ENCODE data around the gene OR10J4. TPM values are rescaled to one million over a fixed set of nuclear protein-coding genes. Genes with fewer than 3 reads are reported as not detected.

The OR10J4 gene
- polyA plus RNA-seq, 1 donor (not counting 4 experiments of a cell fraction or from before 2014, with no cell fraction given) = not detected

DNA sequence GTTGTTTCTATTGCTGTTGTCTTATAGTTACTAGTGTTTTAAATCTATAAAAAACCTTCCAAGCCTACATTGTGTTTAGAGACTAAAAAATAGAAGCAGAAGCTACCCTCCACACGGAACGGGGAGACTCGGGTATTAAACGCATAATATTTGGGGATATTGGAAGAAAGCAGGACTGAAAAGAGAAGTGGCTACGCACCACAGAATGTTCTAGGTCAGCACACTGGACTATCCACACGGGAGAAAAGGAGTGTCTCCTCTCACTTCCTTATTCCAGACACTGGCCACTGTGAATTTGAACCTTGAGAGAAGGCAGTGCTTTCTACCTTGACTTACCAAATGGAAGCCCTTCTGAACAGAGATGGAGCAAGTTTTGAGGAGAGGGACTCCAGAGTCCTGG is 1.0 kb upstream of the OR10J4 start:
- H3K36me3 ChIP-seq (ENCODE audit: control insufficient read depth in 2 of 2, extremely low read depth in 1 of 2, insufficient read depth in 2 of 2, low read length in 2 of 2) = no peaks in the 10 kb centered on the region
- no peak overlapping the region for H3K9ac ChIP-seq (ENCODE audit: control insufficient read depth, extremely low read depth, insufficient read depth, low read length)
- no peak overlapping the region for H3K4me2 ChIP-seq (ENCODE audit: control insufficient read depth, extremely low read depth, insufficient read depth, low read depth, low read length)
- H4K20me1 ChIP-seq (ENCODE audit: control insufficient read depth, extremely low read depth, insufficient read depth, low read length) = no peaks in the 10 kb centered on the region
- no peaks in the 10 kb centered on the region for H3K27me3 ChIP-seq (ENCODE audit: control insufficient read depth, extremely low read depth, insufficient read depth, low read length)
- H3K9me1 ChIP-seq (ENCODE audit: control insufficient read depth, extremely low read depth, insufficient read depth, low read length) = no peaks in the 10 kb centered on the region
- dilution Hi-C loops (cut with MboI; ENCODE audit: extremely low pct_ligation_motif_present, low sequenced_read_pairs) = no loop called here
- H3K79me2 ChIP-seq (ENCODE audit: control insufficient read depth, insufficient read depth, low read length) = no peaks in the 10 kb centered on the region
- DNase-seq (ENCODE audit: low read depth, low spot score) (no peak), FAIRE-seq (no peak)
- H3K4me1 ChIP-seq (ENCODE audit: control insufficient read depth, extremely low read depth, insufficient read depth, low read length) = no peaks in the 10 kb centered on the region
- no peak overlapping the region for H2AFZ ChIP-seq (ENCODE audit: control insufficient read depth, low read length)
- H3K4me3 ChIP-seq (ENCODE audit: control insufficient read depth in 2 of 3, extremely low read depth in 1 of 3, insufficient read depth in 2 of 3, low read depth in 1 of 3, low read length in 3 of 3) = no peak overlapping the region
- no peak overlapping the region for H3K27ac ChIP-seq (ENCODE audit: control insufficient read depth, insufficient read depth, low read length)
- H3K9me3 ChIP-seq (ENCODE audit: control insufficient read depth, low read depth, low read length) = no peaks in the 10 kb centered on the region
- TF ChIP-seq, protein P1, sequence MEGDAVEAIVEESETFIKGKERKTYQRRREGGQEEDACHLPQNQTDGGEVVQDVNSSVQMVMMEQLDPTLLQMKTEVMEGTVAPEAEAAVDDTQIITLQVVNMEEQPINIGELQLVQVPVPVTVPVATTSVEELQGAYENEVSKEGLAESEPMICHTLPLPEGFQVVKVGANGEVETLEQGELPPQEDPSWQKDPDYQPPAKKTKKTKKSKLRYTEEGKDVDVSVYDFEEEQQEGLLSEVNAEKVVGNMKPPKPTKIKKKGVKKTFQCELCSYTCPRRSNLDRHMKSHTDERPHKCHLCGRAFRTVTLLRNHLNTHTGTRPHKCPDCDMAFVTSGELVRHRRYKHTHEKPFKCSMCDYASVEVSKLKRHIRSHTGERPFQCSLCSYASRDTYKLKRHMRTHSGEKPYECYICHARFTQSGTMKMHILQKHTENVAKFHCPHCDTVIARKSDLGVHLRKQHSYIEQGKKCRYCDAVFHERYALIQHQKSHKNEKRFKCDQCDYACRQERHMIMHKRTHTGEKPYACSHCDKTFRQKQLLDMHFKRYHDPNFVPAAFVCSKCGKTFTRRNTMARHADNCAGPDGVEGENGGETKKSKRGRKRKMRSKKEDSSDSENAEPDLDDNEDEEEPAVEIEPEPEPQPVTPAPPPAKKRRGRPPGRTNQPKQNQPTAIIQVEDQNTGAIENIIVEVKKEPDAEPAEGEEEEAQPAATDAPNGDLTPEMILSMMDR (optimal IDR thresholded peaks at IDR 0.05 in 1 of 3, IDR thresholded peaks at IDR 0.05 in 1 of 3, conservative IDR thresholded peaks at IDR 0.05 in 1 of 3; ENCODE audit: extremely low read depth in 1 of 3, insufficient read depth in 2 of 3, low read length in 3 of 3) = no peak
- TF ChIP-seq EZH2 (IDR thresholded peaks at IDR 0.05; ENCODE audit: low read length) = no peak

DNA sequence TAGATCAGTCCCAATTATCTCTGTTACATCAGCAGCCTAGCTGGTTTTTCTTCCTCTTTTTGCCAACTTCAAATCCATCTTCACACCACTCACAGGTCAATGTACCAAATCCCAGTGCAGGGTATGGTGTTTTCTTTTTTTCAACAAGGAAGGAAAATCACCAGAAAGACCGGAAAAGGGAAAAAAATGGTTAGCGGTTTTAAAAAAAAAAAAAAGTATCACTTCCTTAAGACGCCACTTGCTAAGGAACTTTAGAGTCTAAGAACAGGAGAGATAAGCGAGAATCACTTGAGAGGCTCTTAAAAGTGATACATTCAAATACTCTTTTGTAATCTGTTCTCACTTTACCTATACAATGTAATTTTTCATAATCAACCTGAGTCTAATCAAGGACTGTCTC is 4.5 kb downstream of the OR10J4 start:
- no peak overlapping the region for H3K4me2 ChIP-seq (ENCODE audit: control insufficient read depth, extremely low read depth, insufficient read depth, low read depth, low read length)
- no peaks in the 10 kb centered on the region for H3K4me1 ChIP-seq (ENCODE audit: control insufficient read depth, extremely low read depth, insufficient read depth, low read length)
- no peaks in the 10 kb centered on the region for H3K9me3 ChIP-seq (ENCODE audit: control insufficient read depth, low read depth, low read length)
- no peaks in the 10 kb centered on the region for H3K79me2 ChIP-seq (ENCODE audit: control insufficient read depth, insufficient read depth, low read length)
- DNase-seq (ENCODE audit: low read depth, low spot score) (no peak), FAIRE-seq (no peak)
- H3K9ac ChIP-seq (ENCODE audit: control insufficient read depth, extremely low read depth, insufficient read depth, low read length) = no peak overlapping the region
- dilution Hi-C loops (cut with MboI; ENCODE audit: extremely low pct_ligation_motif_present, low sequenced_read_pairs) = no loop called here
- H4K20me1 ChIP-seq (ENCODE audit: control insufficient read depth, extremely low read depth, insufficient read depth, low read length) = no peaks in the 10 kb centered on the region
- no peaks in the 10 kb centered on the region for H3K27me3 ChIP-seq (ENCODE audit: control insufficient read depth, extremely low read depth, insufficient read depth, low read length)
- H3K9me1 ChIP-seq (ENCODE audit: control insufficient read depth, extremely low read depth, insufficient read depth, low read length) = no peaks in the 10 kb centered on the region
- no peak overlapping the region for H3K27ac ChIP-seq (ENCODE audit: control insufficient read depth, insufficient read depth, low read length)
- no peaks in the 10 kb centered on the region for H3K36me3 ChIP-seq (ENCODE audit: control insufficient read depth in 2 of 2, extremely low read depth in 1 of 2, insufficient read depth in 2 of 2, low read length in 2 of 2)
- no peak for TF ChIP-seq EZH2 (IDR thresholded peaks at IDR 0.05; ENCODE audit: low read length)
- TF ChIP-seq, protein P1 (optimal IDR thresholded peaks at IDR 0.05 in 1 of 3, IDR thresholded peaks at IDR 0.05 in 1 of 3, conservative IDR thresholded peaks at IDR 0.05 in 1 of 3; ENCODE audit: extremely low read depth in 1 of 3, insufficient read depth in 2 of 3, low read length in 3 of 3) = no peak
- H3K4me3 ChIP-seq (ENCODE audit: control insufficient read depth in 2 of 3, extremely low read depth in 1 of 3, insufficient read depth in 2 of 3, low read depth in 1 of 3, low read length in 3 of 3) = no peak overlapping the region
- no peak overlapping the region for H2AFZ ChIP-seq (ENCODE audit: control insufficient read depth, low read length)
